SK-N-SH (cell line): ENCODE measurements around the gene BTD. TPM values are rescaled to one million over a fixed set of nuclear protein-coding genes. Genes with fewer than 3 reads are reported as not detected.

Experiments used
- CTCF ChIA-PET: fragments of 300-600, 350-600 bp; formaldehyde crosslinking; extraction: SDS; loops from one replicate; lab custom pipeline; 2021; lab: Yijun Ruan, JAX
- POLR2A ChIA-PET: fragments of 350-600 bp; sonication (Branson Sonifier 250); formaldehyde crosslinking; extraction: SDS; loops from one replicate; lab custom pipeline; 2020; ENCODE audit warnings: antibody characterized with exemption, inconsistent platforms; lab: Yijun Ruan, JAX
- DNase-seq: peaks from one replicate; pipeline ENCODE4 v3.0.0; 2012
- H2AFZ ChIP-seq: fragments of 200-600 bp; sonication (generic); 2 replicates; pipeline ENCODE4 v1.8.1; 2016; ENCODE audit warnings: antibody characterized with exemption, mild to moderate bottlenecking, low read depth
- H3F3A ChIP-seq: fragments of 200-600 bp; sonication (generic); replicated peaks from 2 replicates; pipeline ENCODE3; 2016; ENCODE audit warnings: antibody characterized with exemption, mild to moderate bottlenecking; ENCODE audit not compliant: insufficient read depth
- H3K27ac ChIP-seq, 2 experiments: fragments of 200-500 bp in 1 of 2; fragments of 200-600 bp in 1 of 2; sonication (Bioruptor generic) in 1 of 2; sonication (generic), shearing (Covaris generic) in 1 of 2; 2 replicates each; pipeline versions ENCODE4 v1.5.1 to v1.6.1; 2014 to 2016; ENCODE audit warnings: low read depth in 2 of 2, inconsistent platforms in 1 of 2, low read length in 1 of 2, mild to moderate bottlenecking in 1 of 2, mixed read lengths in 1 of 2
- H3K27me3 ChIP-seq: fragments of 200-600 bp; sonication (generic), shearing (Covaris generic); 2 replicates; pipeline ENCODE4 v1.6.1; 2016; ENCODE audit warnings: mixed run types; ENCODE audit not compliant: insufficient read depth
- H3K36me3 ChIP-seq, 2 experiments: fragments of 200-500 bp in 1 of 2; fragments of 200-600 bp in 1 of 2; sonication (Bioruptor generic) in 1 of 2; sonication (generic) in 1 of 2; replicated peaks in 1 of 2; 2 replicates each; pipeline versions ENCODE3 to v1.5.1; 2014 to 2016; ENCODE audit warnings: low read length in 1 of 2, mild to moderate bottlenecking in 1 of 2; ENCODE audit not compliant: insufficient read depth in 2 of 2, control insufficient read depth in 1 of 2
- H3K4me1 ChIP-seq, 2 experiments: fragments of 200-500 bp in 1 of 2; fragments of 200-600 bp in 1 of 2; sonication (Bioruptor generic) in 1 of 2; sonication (generic), shearing (Covaris generic) in 1 of 2; 2 replicates each; pipeline versions ENCODE4 v1.5.1 to v1.6.1; 2014 to 2016; ENCODE audit warnings: low read depth in 1 of 2, low read length in 1 of 2, mixed run types in 1 of 2; ENCODE audit not compliant: insufficient read depth in 2 of 2, control insufficient read depth in 1 of 2
- H3K4me2 ChIP-seq: fragments of 200-600 bp; sonication (generic), shearing (Covaris generic); 2 replicates; pipeline ENCODE4 v1.6.1; 2017; ENCODE audit warnings: mixed run types
- H3K4me3 ChIP-seq, 2 experiments: fragments of 200-500 bp in 1 of 2; fragments of 200-600 bp in 1 of 2; sonication (Bioruptor generic) in 1 of 2; sonication (generic), shearing (Covaris generic) in 1 of 2; 2 replicates each; pipeline versions ENCODE4 v1.5.1 to v1.8.1; 2014 to 2016; ENCODE audit warnings: low read depth in 2 of 2, inconsistent platforms in 1 of 2, low read length in 1 of 2, mild to moderate bottlenecking in 1 of 2, mixed read lengths in 1 of 2, moderate library complexity in 1 of 2
- H3K79me2 ChIP-seq: fragments of 200-600 bp; sonication (generic); 2 replicates; pipeline ENCODE4 v1.8.1; 2017; ENCODE audit warnings: mild to moderate bottlenecking; ENCODE audit not compliant: insufficient read depth
- H3K9ac ChIP-seq: fragments of 200-600 bp; sonication (generic); 2 replicates; pipeline ENCODE4 v1.6.1; 2017; ENCODE audit warnings: mixed run types
- H3K9me2 ChIP-seq: fragments of 200-600 bp; sonication (generic); 2 replicates; pipeline ENCODE4 v1.6.1; 2017; ENCODE audit warnings: mixed run types
- H3K9me3 ChIP-seq: fragments of 200-600 bp; sonication (generic); 2 replicates; pipeline ENCODE4 v1.6.1; 2017; ENCODE audit warnings: mixed run types, mild to moderate bottlenecking, moderate library complexity
- H4K20me1 ChIP-seq: fragments of 200-600 bp; sonication (generic); 2 replicates; pipeline ENCODE4 v1.6.1; 2017; ENCODE audit warnings: mild to moderate bottlenecking, mixed run types; ENCODE audit not compliant: insufficient read depth
- CHD2 ChIP-seq: fragments of 150-350 bp; IDR thresholded peaks from 2 replicates; pipeline ENCODE4 v1.6.1; 2018; ENCODE audit warnings: low read length; ENCODE audit not compliant: partially characterized antibody
- EZH2phosphoT487 ChIP-seq: fragments of 200-600 bp; sonication (generic); IDR thresholded peaks from 2 replicates; pipeline ENCODE4 v1.6.1; 2017; ENCODE audit warnings: low read depth, mixed run types, mild to moderate bottlenecking, antibody characterized with exemption, moderate library complexity, borderline replicate concordance
- FOSL2 ChIP-seq: IDR thresholded peaks from 2 replicates; pipeline ENCODE4 v1.4.0; 2012; ENCODE audit warnings: low read depth, mild to moderate bottlenecking, moderate library complexity, borderline replicate concordance
- FOXJ3 ChIP-seq: sonication (generic); formaldehyde crosslinking; IDR thresholded peaks from 2 replicates; pipeline ENCODE4 v1.5.1; 2020; ENCODE audit warnings: mild to moderate bottlenecking, missing genetic modification reagents
- FOXM1 ChIP-seq: IDR thresholded peaks from 2 replicates; pipeline ENCODE4 v1.4.0; 2012; ENCODE audit warnings: low read depth, mild to moderate bottlenecking
- GABPA ChIP-seq: IDR thresholded peaks from 2 replicates; pipeline ENCODE4 v1.4.0; 2012; ENCODE audit warnings: low read depth, mild to moderate bottlenecking
- JUND ChIP-seq: IDR thresholded peaks from 2 replicates; pipeline ENCODE4 v1.4.0; 2012
- MAX ChIP-seq: IDR thresholded peaks from 2 replicates; pipeline ENCODE4 v1.4.0; 2012; ENCODE audit warnings: low read depth
- MEF2A ChIP-seq: IDR thresholded peaks from 2 replicates; pipeline ENCODE4 v1.4.0; 2012; ENCODE audit warnings: low read depth, borderline replicate concordance
- NFIC ChIP-seq: IDR thresholded peaks from 2 replicates; pipeline ENCODE4 v1.4.0; 2012; ENCODE audit warnings: borderline replicate concordance
- RCOR1 ChIP-seq: fragments of 150-350 bp; IDR thresholded peaks from 2 replicates; pipeline ENCODE4 v1.6.1; 2017; ENCODE audit warnings: antibody characterized with exemption, low read length
- SIN3A ChIP-seq: IDR thresholded peaks from 2 replicates; pipeline ENCODE4 v1.6.1; 2012; ENCODE audit warnings: low read depth, mild to moderate bottlenecking, low read length, moderate library complexity, borderline replicate concordance
- SMC3 ChIP-seq: IDR thresholded peaks from 2 replicates; pipeline ENCODE4 v1.6.1; 2012; ENCODE audit warnings: low read depth, low read length, improper control_type of control experiment
- TAF1 ChIP-seq: IDR thresholded peaks from 2 replicates; pipeline ENCODE4 v1.6.1; 2012; ENCODE audit warnings: low read depth, mild to moderate bottlenecking, low read length, moderate library complexity, borderline replicate concordance
- TEAD4 ChIP-seq: IDR thresholded peaks from 2 replicates; pipeline ENCODE4 v1.4.0; 2012; ENCODE audit warnings: mild to moderate bottlenecking, borderline replicate concordance; ENCODE audit not compliant: insufficient read depth
- YY1 ChIP-seq: IDR thresholded peaks from 2 replicates; pipeline ENCODE4 v1.4.0; 2012; ENCODE audit warnings: low read depth, mild to moderate bottlenecking
- polyA plus RNA-seq, 3 experiments: library from polyadenylated mRNA; depleted of rRNA; stranded (reverse); fragments of >200 nt; gene quantifications; 2 replicates each; pipeline ENCODE4 v1.2.3, GENCODE V29; 2012
- TF ChIP-seq, protein P1 (sequence below): IDR thresholded peaks from 2 replicates; pipeline ENCODE4; 2012
- TF ChIP-seq, protein P2 (sequence below): fragments of 150-350 bp; IDR thresholded peaks from 2 replicates; pipeline ENCODE4 v1.6.1; 2017; ENCODE audit warnings: antibody characterized with exemption, low read length, low read depth, borderline replicate concordance
- TF ChIP-seq, protein P3 (sequence below): IDR thresholded peaks from 2 replicates; pipeline ENCODE4 v1.4.0; 2012; ENCODE audit warnings: low read depth, borderline replicate concordance
- TF ChIP-seq, protein P4 (sequence below): IDR thresholded peaks from 2 replicates; pipeline ENCODE4 v1.4.0; 2012; ENCODE audit warnings: low read depth, borderline replicate concordance
- TF ChIP-seq, protein P5 (sequence below): fragments of 200-600 bp; sonication (generic); IDR thresholded peaks from 2 replicates; pipeline ENCODE4 v1.6.1; 2017; ENCODE audit warnings: antibody characterized with exemption, mild to moderate bottlenecking, moderate library complexity

The BTD gene
- polyA plus RNA-seq, 1 of the 3 experiments (the other 2 are of a cell fraction), result 23.6 TPM

DNA sequence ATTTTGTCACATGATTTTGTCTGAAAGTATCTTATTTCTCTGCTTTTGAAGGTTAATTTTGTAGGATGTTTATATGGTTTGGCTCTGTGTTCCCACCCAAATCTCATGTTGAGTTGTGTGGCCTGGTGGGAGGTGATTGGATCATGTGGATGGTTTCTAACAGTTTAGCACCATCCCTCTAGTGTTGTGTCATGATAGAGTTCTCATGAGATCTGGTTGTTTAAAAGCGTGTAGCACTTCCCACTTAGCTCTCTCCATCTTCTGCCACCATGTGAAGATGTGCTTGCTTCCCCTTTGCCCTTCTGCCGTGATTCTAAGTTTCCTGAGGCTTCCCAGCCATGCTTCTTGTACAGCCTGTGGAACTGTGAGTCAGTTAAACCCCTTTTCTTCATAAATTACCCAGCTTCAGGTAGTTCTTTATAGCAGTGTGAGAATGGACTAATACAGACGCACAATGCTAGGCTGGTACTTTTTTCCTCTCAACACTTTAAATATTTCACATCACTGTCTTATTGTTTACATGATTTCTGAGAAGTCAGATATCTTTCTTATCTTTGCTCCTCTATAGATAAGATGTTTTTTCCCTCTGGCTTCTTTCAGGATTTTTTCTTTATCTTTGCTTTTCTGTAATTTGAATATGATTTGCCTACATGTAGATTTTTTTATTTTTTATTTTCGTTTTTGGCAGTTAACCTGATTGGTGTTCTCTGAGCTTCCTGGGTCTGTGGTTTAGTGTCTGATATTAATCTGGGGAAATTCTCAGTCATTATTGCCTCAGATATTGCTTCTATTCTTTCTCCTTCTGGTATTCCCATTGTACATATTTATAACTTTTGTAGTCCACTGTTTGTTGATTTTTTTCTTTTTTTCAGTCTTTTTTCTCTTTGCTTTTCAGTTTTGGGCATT is 22.2 kb downstream of the BTD start (continued):
- TF ChIP-seq, protein P1, sequence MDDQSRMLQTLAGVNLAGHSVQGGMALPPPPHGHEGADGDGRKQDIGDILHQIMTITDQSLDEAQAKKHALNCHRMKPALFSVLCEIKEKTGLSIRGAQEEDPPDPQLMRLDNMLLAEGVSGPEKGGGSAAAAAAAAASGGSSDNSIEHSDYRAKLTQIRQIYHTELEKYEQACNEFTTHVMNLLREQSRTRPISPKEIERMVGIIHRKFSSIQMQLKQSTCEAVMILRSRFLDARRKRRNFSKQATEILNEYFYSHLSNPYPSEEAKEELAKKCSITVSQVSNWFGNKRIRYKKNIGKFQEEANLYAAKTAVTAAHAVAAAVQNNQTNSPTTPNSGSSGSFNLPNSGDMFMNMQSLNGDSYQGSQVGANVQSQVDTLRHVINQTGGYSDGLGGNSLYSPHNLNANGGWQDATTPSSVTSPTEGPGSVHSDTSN, result no peak
- TF ChIP-seq RCOR1, result no peak
- no peak for TF ChIP-seq MEF2A
- no peak for TF ChIP-seq FOXJ3
- TF ChIP-seq, protein P2, sequence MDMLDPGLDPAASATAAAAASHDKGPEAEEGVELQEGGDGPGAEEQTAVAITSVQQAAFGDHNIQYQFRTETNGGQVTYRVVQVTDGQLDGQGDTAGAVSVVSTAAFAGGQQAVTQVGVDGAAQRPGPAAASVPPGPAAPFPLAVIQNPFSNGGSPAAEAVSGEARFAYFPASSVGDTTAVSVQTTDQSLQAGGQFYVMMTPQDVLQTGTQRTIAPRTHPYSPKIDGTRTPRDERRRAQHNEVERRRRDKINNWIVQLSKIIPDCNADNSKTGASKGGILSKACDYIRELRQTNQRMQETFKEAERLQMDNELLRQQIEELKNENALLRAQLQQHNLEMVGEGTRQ, result no peak
- no peak for TF ChIP-seq MAX

DNA sequence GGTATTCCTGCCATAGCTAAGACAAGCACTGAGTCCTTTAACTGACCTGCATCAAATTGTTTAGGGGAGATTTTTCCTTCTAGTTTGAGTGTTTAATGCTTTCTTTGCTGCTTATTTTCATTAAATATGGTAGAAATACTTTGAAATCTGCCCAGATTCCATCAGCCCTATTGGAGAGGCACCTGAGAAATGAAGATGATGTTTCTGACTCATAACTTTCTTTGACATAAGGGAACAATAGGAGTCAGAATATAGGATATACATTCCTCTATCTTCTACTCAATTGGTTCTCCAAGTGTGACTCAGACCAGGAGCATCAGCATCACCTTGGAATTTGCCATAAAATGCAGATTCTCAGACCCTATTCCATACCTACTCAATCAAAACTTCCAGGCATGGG is 27.4 kb downstream of the BTD start:
- no peaks in the 10 kb centered on the region for H3K36me3 ChIP-seq
- ChIA-PET POLR2A (no interaction called here), CTCF (interaction anchor here (1.1 to 8.0 kb wide), 9 partner anchors 41 to 549 kb away, joined by 3 to 78 read pairs (median 4); partner anchors contain the start of gene ANKRD28)

More for the DNA sequence above, 27.4 kb downstream of the BTD start:
- TF ChIP-seq FOSL2 (no peak), FOXM1 (no peak), NFIC (no peak), SIN3A (no peak), YY1 (no peak), SMC3 (no peak), EZH2phosphoT487 (no peak), TAF1 (no peak), FOXJ3 (no peak), GABPA (no peak), CHD2 (no peak), JUND (no peak), TEAD4 (no peak)
- TF ChIP-seq, protein P3, sequence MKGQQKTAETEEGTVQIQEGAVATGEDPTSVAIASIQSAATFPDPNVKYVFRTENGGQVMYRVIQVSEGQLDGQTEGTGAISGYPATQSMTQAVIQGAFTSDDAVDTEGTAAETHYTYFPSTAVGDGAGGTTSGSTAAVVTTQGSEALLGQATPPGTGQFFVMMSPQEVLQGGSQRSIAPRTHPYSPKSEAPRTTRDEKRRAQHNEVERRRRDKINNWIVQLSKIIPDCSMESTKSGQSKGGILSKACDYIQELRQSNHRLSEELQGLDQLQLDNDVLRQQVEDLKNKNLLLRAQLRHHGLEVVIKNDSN, result no peak
- TF ChIP-seq, protein P4, sequence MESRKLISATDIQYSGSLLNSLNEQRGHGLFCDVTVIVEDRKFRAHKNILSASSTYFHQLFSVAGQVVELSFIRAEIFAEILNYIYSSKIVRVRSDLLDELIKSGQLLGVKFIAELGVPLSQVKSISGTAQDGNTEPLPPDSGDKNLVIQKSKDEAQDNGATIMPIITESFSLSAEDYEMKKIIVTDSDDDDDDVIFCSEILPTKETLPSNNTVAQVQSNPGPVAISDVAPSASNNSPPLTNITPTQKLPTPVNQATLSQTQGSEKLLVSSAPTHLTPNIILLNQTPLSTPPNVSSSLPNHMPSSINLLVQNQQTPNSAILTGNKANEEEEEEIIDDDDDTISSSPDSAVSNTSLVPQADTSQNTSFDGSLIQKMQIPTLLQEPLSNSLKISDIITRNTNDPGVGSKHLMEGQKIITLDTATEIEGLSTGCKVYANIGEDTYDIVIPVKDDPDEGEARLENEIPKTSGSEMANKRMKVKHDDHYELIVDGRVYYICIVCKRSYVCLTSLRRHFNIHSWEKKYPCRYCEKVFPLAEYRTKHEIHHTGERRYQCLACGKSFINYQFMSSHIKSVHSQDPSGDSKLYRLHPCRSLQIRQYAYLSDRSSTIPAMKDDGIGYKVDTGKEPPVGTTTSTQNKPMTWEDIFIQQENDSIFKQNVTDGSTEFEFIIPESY, result no peak
- TF ChIP-seq, protein P5, sequence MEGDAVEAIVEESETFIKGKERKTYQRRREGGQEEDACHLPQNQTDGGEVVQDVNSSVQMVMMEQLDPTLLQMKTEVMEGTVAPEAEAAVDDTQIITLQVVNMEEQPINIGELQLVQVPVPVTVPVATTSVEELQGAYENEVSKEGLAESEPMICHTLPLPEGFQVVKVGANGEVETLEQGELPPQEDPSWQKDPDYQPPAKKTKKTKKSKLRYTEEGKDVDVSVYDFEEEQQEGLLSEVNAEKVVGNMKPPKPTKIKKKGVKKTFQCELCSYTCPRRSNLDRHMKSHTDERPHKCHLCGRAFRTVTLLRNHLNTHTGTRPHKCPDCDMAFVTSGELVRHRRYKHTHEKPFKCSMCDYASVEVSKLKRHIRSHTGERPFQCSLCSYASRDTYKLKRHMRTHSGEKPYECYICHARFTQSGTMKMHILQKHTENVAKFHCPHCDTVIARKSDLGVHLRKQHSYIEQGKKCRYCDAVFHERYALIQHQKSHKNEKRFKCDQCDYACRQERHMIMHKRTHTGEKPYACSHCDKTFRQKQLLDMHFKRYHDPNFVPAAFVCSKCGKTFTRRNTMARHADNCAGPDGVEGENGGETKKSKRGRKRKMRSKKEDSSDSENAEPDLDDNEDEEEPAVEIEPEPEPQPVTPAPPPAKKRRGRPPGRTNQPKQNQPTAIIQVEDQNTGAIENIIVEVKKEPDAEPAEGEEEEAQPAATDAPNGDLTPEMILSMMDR, result no peak
- TF ChIP-seq, protein P1, result no peak
- Histone ChIP-seq H3K4me2 (no peak overlapping the region), H3K9me2 (no peaks in the 10 kb centered on the region), H3F3A (peaks cover 29% of the 10 kb centered on the region), H3K4me3 (no peak overlapping the region), H4K20me1 (no peaks in the 10 kb centered on the region), H2AFZ (no peak overlapping the region), H3K4me1 (peaks cover 16% of the 10 kb centered on the region in 2 experiments; a peak in 3 of 4 replicates), H3K27ac (0 out of 4 replicates have a peak overlapping the region, but pooled peaks of 1 of the 2 experiments have one; percentile 94), H3K27me3 (no peaks in the 10 kb centered on the region), H3K79me2 (peaks cover 12% of the 10 kb centered on the region; the same call in 1 of the 2 replicates), H3K9ac (no peak overlapping the region), H3K9me3 (no peaks in the 10 kb centered on the region)
- DNase-seq, result no peak
